ENCODE data around the gene GRIA1. TPM values are rescaled to one million over a fixed set of nuclear protein-coding genes. Genes with fewer than 3 reads are reported as not detected.

The GRIA1 gene
- total and polyA plus RNA-seq, 2 donors (not counting 1 experiment from before 2014, with no cell fraction given): not detected

- CTCF ChIA-PET: no interaction called here
- Histone ChIP-seq H3K9ac (ENCODE audit: low read length) (no peak overlapping the region), H3K36me3 (replicated peaks in 1 of 2; ENCODE audit: control extremely low read depth in 1 of 2, control insufficient read depth in 1 of 2, extremely low read depth in 1 of 2, insufficient read depth in 2 of 2, low read length in 1 of 2) (no peaks in the 10 kb centered on the region), H3K27ac (ENCODE audit: low read length in 2 of 2) (no peak overlapping the region), H3K4me3 (ENCODE audit: control extremely low read depth in 1 of 5, extremely low read depth in 1 of 5, insufficient read depth in 1 of 5, low read depth in 2 of 5, low read length in 4 of 5) (no peak overlapping the region), H3K4me1 (ENCODE audit: control insufficient read depth in 2 of 2, insufficient read depth in 2 of 2, low read length in 2 of 2) (no peaks in the 10 kb centered on the region), H3K9me3 (ENCODE audit: control extremely low read depth in 1 of 3, control insufficient read depth in 2 of 3, insufficient read depth in 1 of 3, low read length in 2 of 3) (no peaks in the 10 kb centered on the region), H3K4me2 (replicated peaks; ENCODE audit: low read depth, low read length, poor library complexity, severe bottlenecking) (no peak overlapping the region), H4K20me1 (ENCODE audit: control insufficient read depth, insufficient read depth, low read length, poor library complexity, severe bottlenecking) (no peaks in the 10 kb centered on the region), H3K27me3 (replicated peaks in 1 of 4; ENCODE audit: control extremely low read depth in 1 of 4, control insufficient read depth in 3 of 4, insufficient read depth in 4 of 4, low read length in 3 of 4) (no peaks in the 10 kb centered on the region), H2AFZ (ENCODE audit: insufficient read depth, low read depth, low read length, poor library complexity, severe bottlenecking) (no peak overlapping the region), H3K79me2 (ENCODE audit: control insufficient read depth, insufficient read depth, low read length) (no peaks in the 10 kb centered on the region)
- TF ChIP-seq CTCF (IDR thresholded peaks at IDR 0.05): no peak
- TF ChIP-seq EZH2 (IDR thresholded peaks at IDR 0.05; ENCODE audit: borderline replicate concordance, insufficient read depth, low read depth, low read length, poor library complexity, severe bottlenecking): no peak
- POLR2A ChIA-PET: no interaction called here
- Mint-ChIP-seq H3K27ac (no peak overlapping the region), H3K4me3 (no peak overlapping the region), H3K4me1 (no peaks in the 10 kb centered on the region), H3K27me3 (no peaks in the 10 kb centered on the region), H3K9me3 (ENCODE audit: insufficient read depth) (no peaks in the 10 kb centered on the region)
- intact Hi-C loops (cut with micrococcal nuclease): no loop called here
- ATAC-seq (ENCODE audit: low read depth): no peak
- 90% methylated on average over 2 of the region's 2 CpGs for WGBS (ENCODE audit: insufficient coverage)
- no peak for DNase-seq
Observed at GRCh38 chr5:153671653-153672346, 181.3 kb downstream of the GRIA1 start.

- no peaks in the 10 kb centered on the region for H3K27me3 ChIP-seq (replicated peaks in 1 of 4; ENCODE audit: control extremely low read depth in 1 of 4, control insufficient read depth in 3 of 4, insufficient read depth in 4 of 4, low read length in 3 of 4)
- DNase-seq (no peak), ATAC-seq (ENCODE audit: low read depth) (no peak)
- H3K27ac Mint-ChIP-seq: no peak overlapping the region
- no peaks in the 10 kb centered on the region for H3K27me3 Mint-ChIP-seq
- no peak overlapping the region for H3K4me3 Mint-ChIP-seq
- H4K20me1 ChIP-seq (ENCODE audit: control insufficient read depth, insufficient read depth, low read length, poor library complexity, severe bottlenecking): no peaks in the 10 kb centered on the region
- ChIA-PET POLR2A (no interaction called here), CTCF (no interaction called here)
- H3K79me2 ChIP-seq (ENCODE audit: control insufficient read depth, insufficient read depth, low read length): no peaks in the 10 kb centered on the region
- no peaks in the 10 kb centered on the region for H3K9me3 Mint-ChIP-seq (ENCODE audit: insufficient read depth)
- TF ChIP-seq EZH2 (IDR thresholded peaks at IDR 0.05; ENCODE audit: borderline replicate concordance, insufficient read depth, low read depth, low read length, poor library complexity, severe bottlenecking) (no peak), CTCF (IDR thresholded peaks at IDR 0.05) (no peak)
- no peaks in the 10 kb centered on the region for H3K4me1 Mint-ChIP-seq
- no peaks in the 10 kb centered on the region for H3K4me1 ChIP-seq (ENCODE audit: control insufficient read depth in 2 of 2, insufficient read depth in 2 of 2, low read length in 2 of 2)
- no peak overlapping the region for H3K27ac ChIP-seq (ENCODE audit: low read length in 2 of 2)
- no peak overlapping the region for H3K4me2 ChIP-seq (replicated peaks; ENCODE audit: low read depth, low read length, poor library complexity, severe bottlenecking)
- H2AFZ ChIP-seq (ENCODE audit: insufficient read depth, low read depth, low read length, poor library complexity, severe bottlenecking): no peak overlapping the region
- H3K9me3 ChIP-seq (ENCODE audit: control extremely low read depth in 1 of 3, control insufficient read depth in 2 of 3, insufficient read depth in 1 of 3, low read length in 2 of 3): no peaks in the 10 kb centered on the region
- H3K9ac ChIP-seq (ENCODE audit: low read length): no peak overlapping the region
- H3K36me3 ChIP-seq (replicated peaks in 1 of 2; ENCODE audit: control extremely low read depth in 1 of 2, control insufficient read depth in 1 of 2, extremely low read depth in 1 of 2, insufficient read depth in 2 of 2, low read length in 1 of 2): no peaks in the 10 kb centered on the region
- intact Hi-C loops (cut with micrococcal nuclease): no loop called here
- WGBS (ENCODE audit: insufficient coverage): 88% methylated on average over 4 of the region's 6 CpGs
- H3K4me3 ChIP-seq (ENCODE audit: control extremely low read depth in 1 of 5, extremely low read depth in 1 of 5, insufficient read depth in 1 of 5, low read depth in 2 of 5, low read length in 4 of 5): no peak overlapping the region
Observed at GRCh38 chr5:153672347-153673090, 182.0 kb downstream of the GRIA1 start.

Data from B cell (primary cell).